Thymus (tissue), 11 donors: Measurements from ENCODE around the gene ARSG. TPM values are rescaled to one million over a fixed set of nuclear protein-coding genes. Genes with fewer than 3 reads are reported as not detected.

Experiments
- DNase-seq, 9 donors: peaks; one replicate each; pipeline ENCODE4 v3.0.0-alpha.2; 2013; ENCODE audit warnings: low spot score in 9 of 9, low read depth in 6 of 9, missing footprints in 1 of 9
- H3K27ac ChIP-seq, 2 donors: one replicate each; pipeline ENCODE4 v1.5.1; 2013; ENCODE audit warnings: control low read depth in 1 of 2, low read depth in 1 of 2, low read length in 1 of 2, mild to moderate bottlenecking in 1 of 2, moderate library complexity in 1 of 2
- H3K27me3 ChIP-seq, 2 donors: one replicate each; pipeline ENCODE4 v1.5.1; 2013; ENCODE audit warnings: low read length in 1 of 2; ENCODE audit not compliant: control insufficient read depth in 2 of 2, insufficient read depth in 1 of 2
- H3K36me3 ChIP-seq, 2 donors: one replicate each; pipeline ENCODE4 v1.5.1; 2013; ENCODE audit warnings: low read length in 1 of 2, mild to moderate bottlenecking in 1 of 2, moderate library complexity in 1 of 2; ENCODE audit not compliant: control insufficient read depth in 2 of 2, insufficient read depth in 2 of 2
- H3K4me1 ChIP-seq, 2 donors: one replicate each; pipeline ENCODE4 v1.5.1; 2013; ENCODE audit warnings: low read length in 2 of 2; ENCODE audit not compliant: control insufficient read depth in 2 of 2, insufficient read depth in 2 of 2
- H3K4me3 ChIP-seq, 2 donors: one replicate each; pipeline ENCODE4 v1.5.1; 2013; ENCODE audit warnings: low read length in 2 of 2, control low read depth in 1 of 2, mild to moderate bottlenecking in 1 of 2
- H3K9me3 ChIP-seq, 2 donors: one replicate each; pipeline ENCODE4 v1.5.1; 2013; ENCODE audit warnings: low read length in 1 of 2, mild to moderate bottlenecking in 1 of 2; ENCODE audit not compliant: control insufficient read depth in 2 of 2, insufficient read depth in 1 of 2
- WGBS: extraction: QIAGEN DNeasy Blood & Tissue Kit; methylation state at CpG from one replicate; pipeline ENCODE4 v1.1.7; 2013; 5-methylcytosine and 5-hydroxymethylcytosine counted together
- polyA plus RNA-seq: library from polyadenylated mRNA; stranded (reverse); fragments of 200-250 nt; gene quantifications from one replicate; pipeline ENCODE4 v1.2.3, GENCODE V29; 2013
- total RNA-seq: library from RNA; stranded (reverse); fragments of 120-200 nt; gene quantifications from one replicate; pipeline ENCODE4 v1.2.4, GENCODE V29; 2013
- donor health status: healthy.

Gene ARSG
- total and polyA plus RNA-seq, 2 donors: 2.6 to 5.2 TPM

DNA sequence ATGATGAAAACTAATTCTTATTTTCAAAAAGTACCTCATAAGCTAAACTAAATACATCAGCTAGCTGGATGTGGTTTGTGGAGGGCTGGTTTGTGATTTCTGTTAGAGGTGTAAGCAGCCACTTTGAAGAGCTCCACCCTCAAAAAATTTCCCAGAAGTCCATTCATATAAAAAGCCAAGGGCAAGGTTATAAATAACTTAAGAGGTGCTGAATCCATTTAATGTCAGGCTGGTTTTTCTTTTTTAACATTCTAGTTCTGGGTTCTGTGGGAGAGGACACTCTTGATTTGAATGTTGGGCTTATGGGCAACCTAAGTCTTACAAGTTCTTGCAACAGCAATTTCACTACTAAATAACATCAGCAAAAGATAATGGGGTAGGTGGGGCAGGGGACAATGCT lies 169.4 kb downstream of the ARSG start:
- Histone ChIP-seq H3K27me3 (peaks cover 4 to 10% of the 10 kb centered on the region in 2 donors), H3K9me3 (no peaks in the 10 kb centered on the region), H3K4me3 (no peak overlapping the region), H3K4me1 (peaks cover 10 to 51% of the 10 kb centered on the region in 2 donors), H3K27ac (peak overlapping the region in 1 of 2 donors; percentile 37), H3K36me3 (no peaks in the 10 kb centered on the region)
- DNase-seq: peak in 1 of 9 donors; percentile 71

DNA sequence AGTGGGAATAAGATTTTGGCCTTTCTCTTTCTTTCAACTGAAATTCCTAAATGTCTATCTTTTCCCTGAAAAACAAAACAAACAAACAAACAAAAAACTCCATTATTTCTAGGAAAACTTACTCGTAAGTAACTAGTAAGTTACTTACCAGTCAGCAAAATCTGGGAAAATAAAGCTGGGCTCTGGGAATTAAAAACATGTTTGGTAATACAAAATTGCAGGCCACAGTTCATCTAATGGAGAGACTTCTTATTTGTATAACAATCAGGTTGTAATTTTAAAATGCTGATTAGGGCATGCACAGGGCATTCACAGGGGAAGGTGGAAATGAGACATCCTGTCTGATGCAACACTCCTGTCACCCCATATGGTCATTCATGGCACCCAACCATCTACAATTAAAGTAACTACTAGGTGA lies 169.8 kb downstream of the ARSG start:
- DNase-seq: no peak
- H3K36me3 ChIP-seq: no peaks in the 10 kb centered on the region
- H3K4me1 ChIP-seq: peaks cover 10 to 55% of the 10 kb centered on the region in 2 donors
- 99% methylated on average over 1 of the region's 1 CpG for WGBS
- H3K27me3 ChIP-seq: peaks cover under 1 to 8% of the 10 kb centered on the region in 2 donors
- H3K9me3 ChIP-seq: no peaks in the 10 kb centered on the region
- H3K4me3 ChIP-seq: no peak overlapping the region
- peak overlapping the region in 1 of 2 donors; percentile 37 for H3K27ac ChIP-seq

DNA sequence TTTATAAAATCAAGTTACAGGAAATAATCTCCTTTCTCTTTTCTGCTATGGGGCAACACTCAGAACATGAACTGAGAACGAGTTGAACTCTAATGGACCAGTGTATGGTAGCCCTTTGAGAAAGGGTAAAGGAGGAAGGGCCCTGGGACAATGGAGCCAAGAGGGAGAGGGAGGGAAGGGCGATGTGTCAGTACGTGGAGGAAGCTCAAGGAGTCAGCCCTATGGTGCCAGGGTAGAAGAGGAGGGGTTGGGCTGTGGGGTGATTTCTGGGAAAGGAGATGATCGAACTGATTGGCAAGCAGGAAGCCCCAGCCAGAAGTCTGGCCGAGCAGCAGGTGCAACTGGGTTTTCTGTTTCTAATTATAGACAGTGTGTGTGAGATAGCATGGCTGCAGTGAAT lies 170.3 kb downstream of the ARSG start:
- no peaks in the 10 kb centered on the region for H3K36me3 ChIP-seq
- no peak overlapping the region for H3K4me3 ChIP-seq
- H3K4me1 ChIP-seq: peaks cover 7 to 51% of the 10 kb centered on the region in 2 donors
- peak in 1 of 9 donors; percentile 31 for DNase-seq
- H3K9me3 ChIP-seq: no peaks in the 10 kb centered on the region
- WGBS: 13% methylated on average over 5 of the region's 5 CpGs
- H3K27ac ChIP-seq: no peak overlapping the region
- peaks cover 0 to 3% of the 10 kb centered on the region in 2 donors for H3K27me3 ChIP-seq

DNA sequence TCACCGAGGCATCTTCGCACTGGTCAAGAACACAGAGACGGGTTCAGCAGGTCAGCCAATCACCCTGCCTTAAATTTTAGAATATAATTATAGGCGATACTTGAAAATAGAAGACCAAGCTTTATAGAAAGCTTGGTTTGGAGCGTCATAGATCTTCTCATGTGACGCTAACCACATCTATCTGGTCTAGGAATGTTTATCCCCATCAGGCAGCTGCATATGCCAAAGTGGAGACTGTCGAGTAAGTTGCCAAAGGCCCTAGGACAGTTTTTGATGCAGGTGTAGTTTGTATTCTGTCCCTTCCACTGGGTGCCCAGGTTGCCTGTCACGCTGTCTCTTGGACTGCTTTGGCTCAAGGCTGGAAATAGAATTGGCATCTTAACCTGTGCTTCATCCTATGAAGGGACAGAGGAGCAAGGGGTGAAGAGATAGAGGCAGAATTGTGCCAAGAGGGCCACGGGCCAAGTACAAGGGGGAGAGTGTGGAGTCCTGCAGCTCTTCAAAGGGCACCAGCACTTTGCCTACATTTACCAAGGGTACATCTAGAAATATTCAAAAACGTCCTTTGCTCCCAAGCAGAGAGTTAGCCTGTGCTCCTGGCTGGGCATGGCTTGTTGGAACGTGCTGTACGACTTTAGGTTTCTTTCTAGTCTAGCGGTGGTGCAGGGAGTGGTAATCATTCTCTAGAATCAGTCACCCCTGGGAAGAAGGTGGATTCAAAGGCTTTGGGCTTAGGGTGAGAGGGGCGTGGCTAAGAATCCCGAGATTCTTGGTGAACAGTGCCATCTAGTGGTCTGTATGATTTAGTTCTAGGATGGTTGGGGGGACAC lies 171.3 kb downstream of the ARSG start:
- H3K27ac ChIP-seq: no peak overlapping the region

DNA sequence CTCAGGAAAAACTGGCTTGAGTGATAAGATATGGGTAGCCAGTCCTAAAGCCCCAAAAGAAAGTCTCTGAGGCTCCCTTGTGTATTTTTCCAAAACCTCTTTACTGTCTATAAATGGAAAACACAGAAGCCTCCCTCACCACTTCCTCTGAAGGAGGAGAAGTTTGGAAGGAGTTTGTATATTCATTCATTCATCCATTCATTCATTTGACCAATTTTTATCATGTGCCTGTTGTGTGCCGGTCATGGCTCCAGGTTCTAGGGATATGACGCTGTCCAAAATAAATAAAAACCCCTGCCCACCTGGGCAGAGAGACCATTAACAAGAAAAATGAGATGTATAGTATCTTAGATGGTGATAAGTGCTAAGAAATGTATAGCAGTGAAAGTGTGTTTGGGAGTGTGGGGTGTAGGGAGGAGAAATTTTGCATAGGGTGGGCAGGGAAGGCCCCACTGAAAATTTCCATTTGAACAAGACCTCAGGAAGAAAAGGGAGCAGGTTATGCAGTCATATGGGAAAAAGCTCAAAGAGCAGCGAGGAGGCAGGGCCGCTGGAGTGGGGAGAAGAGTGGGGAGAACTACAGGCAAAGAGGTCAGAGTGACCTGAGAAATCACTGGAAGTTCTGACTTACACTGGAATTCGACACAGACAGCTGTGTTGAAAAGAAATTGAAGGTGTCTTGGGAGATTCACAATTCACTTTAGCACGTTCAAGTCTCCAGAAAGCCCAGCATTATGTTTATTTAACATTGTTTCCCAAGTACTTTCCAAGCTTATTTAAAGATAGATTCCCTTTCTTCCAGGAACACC lies 172.1 kb downstream of the ARSG start:
- no peaks in the 10 kb centered on the region for H3K36me3 ChIP-seq
- peaks cover 5 to 37% of the 10 kb centered on the region in 2 donors for H3K4me1 ChIP-seq
- no peaks in the 10 kb centered on the region for H3K9me3 ChIP-seq
- no peak overlapping the region for H3K27ac ChIP-seq
- no peaks in the 10 kb centered on the region for H3K27me3 ChIP-seq
- WGBS: 66% methylated on average over 6 of the region's 6 CpGs
- no peak for DNase-seq
- H3K4me3 ChIP-seq: no peak overlapping the region

More for the DNA sequence above, 171.3 kb downstream of the ARSG start:
- H3K36me3 ChIP-seq: no peaks in the 10 kb centered on the region
- H3K4me3 ChIP-seq: no peak overlapping the region
- peaks cover 5 to 45% of the 10 kb centered on the region in 2 donors for H3K4me1 ChIP-seq
- WGBS: 49% methylated on average over 15 of the region's 15 CpGs
- H3K9me3 ChIP-seq: no peaks in the 10 kb centered on the region
- H3K27me3 ChIP-seq: no peaks in the 10 kb centered on the region
- peak; percentile 58 to 93 (median 89) for DNase-seq

DNA sequence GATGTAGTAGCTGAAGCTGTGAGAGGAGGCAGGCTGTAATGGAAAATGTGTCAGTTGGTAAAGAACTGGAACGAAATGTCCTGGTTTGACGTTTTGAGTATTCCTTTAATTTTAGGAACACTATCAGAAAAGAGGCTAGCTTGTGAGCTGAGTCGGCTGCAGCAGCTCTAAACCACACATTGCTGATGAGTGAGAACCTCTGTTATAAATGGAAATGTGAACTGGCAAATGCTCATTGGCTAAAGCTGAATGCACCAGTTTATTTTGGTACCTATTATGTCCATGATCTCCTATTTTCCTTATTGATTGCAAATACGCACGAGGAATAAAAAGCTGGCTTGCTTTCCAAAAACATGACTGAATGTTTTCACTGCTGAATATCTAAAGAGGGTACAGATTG lies 177.0 kb downstream of the ARSG start:
- DNase-seq: no peak
- Histone ChIP-seq H3K4me1 (peaks cover 0 to 4% of the 10 kb centered on the region in 2 donors), H3K27ac (no peak overlapping the region), H3K4me3 (no peak overlapping the region), H3K9me3 (no peaks in the 10 kb centered on the region), H3K36me3 (no peaks in the 10 kb centered on the region), H3K27me3 (no peaks in the 10 kb centered on the region)
- WGBS: 84% methylated on average over 5 of the region's 5 CpGs

DNA sequence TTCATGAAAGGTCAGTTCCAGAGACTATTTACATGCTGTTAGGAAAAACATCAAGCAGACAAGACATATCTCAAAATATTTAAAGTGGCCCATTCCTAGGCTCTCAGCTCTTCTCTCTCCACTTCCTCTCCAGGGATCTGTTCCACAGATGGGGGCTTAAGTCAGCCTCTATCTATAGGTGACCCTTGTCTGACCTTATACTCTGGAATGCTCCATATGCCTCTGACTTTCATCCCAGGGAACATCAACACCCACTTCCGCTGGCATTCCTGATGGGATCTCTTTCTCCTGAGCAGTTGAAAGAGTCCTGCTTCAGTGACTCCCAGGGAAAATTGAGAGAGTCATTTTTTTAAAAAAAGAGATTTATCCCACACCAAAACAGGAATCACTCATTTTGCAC lies 177.5 kb downstream of the ARSG start:
- Histone ChIP-seq H3K4me3 (no peak overlapping the region), H3K36me3 (no peaks in the 10 kb centered on the region), H3K27ac (no peak overlapping the region), H3K27me3 (no peaks in the 10 kb centered on the region), H3K4me1 (peaks cover 0 to 4% of the 10 kb centered on the region in 2 donors), H3K9me3 (no peaks in the 10 kb centered on the region)
- WGBS: 98% methylated on average over 1 of the region's 1 CpG
- no peak for DNase-seq
